T follicular helper cell (primary cell): ENCODE results near the gene OR6C3.
"Not testable (repeated sequence)": the region's sequence is repeated elsewhere in the genome, so short reads cannot be mapped to it uniquely, and the experiment has no call there.

Source experiments
- DNase-seq: peaks from one replicate; pipeline ENCODE4 v3.0.0-alpha.2; 2020; ENCODE audit warnings: low read depth
- total RNA-seq, 2 experiments: gene quantifications; one replicate each; lab custom pipeline; 2026; lab: John Stamatoyannopoulos, UW

OR6C3 gene
- 0 reads per million in 2 experiments for total RNA-seq

DNA sequence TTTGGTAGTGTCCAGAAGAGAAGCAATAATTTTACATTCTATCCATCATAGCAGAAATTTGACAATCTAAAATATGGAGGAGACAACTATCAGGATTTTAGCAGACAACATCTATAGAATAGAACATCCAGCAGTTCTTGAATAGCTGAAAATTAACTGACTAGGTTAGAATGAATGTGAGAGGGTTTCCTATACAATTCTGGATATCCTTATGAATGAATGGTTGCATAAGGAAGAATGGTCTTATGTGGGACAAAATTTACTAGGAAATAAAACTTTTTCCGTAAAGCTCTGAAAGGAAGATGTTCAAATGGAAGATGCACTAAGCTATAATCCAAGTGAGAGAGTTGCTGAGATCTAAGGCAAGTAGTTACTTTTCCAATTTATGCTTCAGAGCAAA, at the start of gene OR6C3:
Gene OR6C3 (plus strand): TSS at position 301 of the 400 bp plus-strand sequence. CDS start 955 bp downstream, outside the sequence.
- DNase-seq, result no peak

DNA sequence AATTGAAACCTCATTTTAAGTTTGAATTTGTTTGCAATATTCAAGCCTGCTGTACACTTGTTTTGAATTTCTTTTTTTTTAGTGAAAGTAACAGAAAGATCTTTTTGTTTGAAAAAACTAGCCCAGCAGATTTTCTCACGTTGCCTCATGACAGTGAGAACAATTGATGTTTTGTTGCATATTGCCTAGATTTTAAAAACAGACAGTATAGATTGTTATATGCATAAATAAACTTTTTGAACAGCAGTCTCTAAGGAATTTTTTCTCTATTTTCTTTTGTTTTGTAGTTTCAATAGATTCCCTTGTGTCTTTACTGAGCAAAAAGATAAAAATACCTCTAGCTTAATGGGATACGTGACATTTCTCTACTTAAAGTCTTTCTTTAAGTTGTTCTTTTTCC, 49.6 kb upstream of the OR6C3 start:
- DNase-seq, result no peak

DNA sequence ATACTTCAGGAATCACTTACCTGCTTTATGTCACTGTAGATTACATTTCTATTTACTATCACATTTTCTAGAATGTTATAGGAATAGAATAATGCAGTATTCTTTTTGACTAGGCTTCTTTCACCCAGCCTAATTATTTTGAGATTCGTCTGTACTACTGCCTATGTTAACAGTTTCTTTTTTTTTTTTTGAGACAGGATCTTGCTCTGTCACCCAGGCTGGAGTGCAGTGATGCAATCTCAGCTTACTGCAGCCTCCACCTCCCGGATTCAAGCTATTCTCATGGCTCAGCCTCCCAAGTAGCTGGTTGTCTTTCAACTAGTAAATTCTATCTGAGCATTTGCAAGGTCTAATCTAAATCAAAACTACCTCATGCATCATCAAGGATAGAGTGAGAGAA, 40.5 kb upstream of the OR6C3 start:
- no peak for DNase-seq

DNA sequence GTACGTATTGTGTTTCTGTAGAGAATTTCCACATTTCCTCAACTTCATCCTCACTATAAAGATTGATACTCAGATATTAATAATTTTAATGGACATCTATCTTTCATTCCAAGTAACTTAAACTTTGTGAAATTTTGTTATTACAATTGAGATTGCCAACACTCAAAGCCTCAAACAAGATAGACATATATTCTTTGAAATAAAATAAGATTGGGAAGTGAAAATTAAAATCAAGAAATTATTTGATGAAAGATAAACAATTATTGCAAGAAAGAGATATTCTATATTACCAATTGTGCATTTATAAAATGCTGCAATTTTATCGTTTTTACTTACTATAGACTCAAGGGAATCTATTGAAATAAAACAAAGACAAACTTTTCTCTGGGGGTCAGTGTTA, 34.1 kb upstream of the OR6C3 start, which contains the start of gene OR6C6:
Gene OR6C6 (minus strand): TSS at position 101 of the 400 bp plus-strand sequence. CDS start 1,337 bp downstream, outside the sequence.
- no peak for DNase-seq

DNA sequence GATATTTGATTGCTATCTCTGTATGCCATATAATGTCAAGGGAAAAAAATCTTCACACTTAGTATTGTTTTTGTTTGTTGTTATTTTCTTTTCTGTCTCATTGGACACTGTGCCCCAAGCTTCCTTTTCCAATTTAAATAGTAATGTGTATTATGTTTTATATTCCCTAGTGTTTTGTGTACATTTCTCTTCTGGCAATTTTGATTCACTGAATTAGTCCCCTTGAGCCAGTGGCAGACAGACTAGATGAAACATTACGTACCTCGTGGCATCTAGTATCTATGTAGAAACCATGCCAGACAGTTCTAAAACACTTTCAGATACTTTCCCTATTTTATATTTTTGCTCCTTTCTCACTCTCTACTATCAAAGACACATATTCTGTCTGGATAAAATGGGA, 16.5 kb upstream of the OR6C3 start, which contains the start of gene OR6C1:
Gene OR6C1 (plus strand): TSS at position 301 of the 400 bp plus-strand sequence. CDS start 6,257 bp downstream, outside the sequence.
- DNase-seq, result no peak

DNA sequence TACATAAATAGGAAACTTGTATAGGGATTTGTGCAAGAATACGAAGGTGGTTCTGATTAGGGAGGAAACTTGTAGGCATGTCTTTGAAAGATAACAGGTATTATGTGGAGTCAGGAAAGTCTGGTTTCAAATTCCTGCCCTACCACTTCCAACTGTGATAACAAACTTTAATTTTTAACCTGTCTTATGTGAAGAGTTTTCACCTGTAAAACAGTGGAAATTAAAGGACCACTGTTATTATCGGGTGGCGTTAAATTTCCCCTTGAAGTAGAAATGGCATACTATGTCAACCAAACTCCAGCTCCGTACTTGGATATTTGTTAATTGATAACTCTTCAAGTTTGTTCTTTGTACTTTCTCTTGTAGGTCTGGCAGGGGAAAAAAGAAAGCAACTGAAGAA, 10.3 kb upstream of the OR6C3 start:
- no peak for DNase-seq

DNA sequence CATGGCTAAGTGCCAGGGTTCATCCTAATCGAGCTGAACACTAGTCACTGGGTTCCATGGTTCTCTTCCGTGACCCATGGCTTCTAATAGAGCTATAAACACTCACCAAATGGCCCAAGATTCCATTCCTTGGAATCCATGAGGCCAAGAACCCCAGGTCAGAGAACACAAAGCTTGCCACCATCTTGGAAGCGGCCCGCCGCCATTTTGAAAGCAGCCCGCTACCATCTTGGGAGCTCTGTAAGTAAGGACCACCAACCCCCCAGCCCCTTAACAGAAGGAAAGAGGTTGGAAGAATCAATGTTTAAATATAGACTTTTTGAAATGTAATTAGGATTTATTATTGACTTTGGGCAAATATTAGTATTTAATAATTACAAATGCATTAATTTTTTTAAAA, 4.7 kb upstream of the OR6C3 start:
- not testable (repeated sequence) for DNase-seq

DNA sequence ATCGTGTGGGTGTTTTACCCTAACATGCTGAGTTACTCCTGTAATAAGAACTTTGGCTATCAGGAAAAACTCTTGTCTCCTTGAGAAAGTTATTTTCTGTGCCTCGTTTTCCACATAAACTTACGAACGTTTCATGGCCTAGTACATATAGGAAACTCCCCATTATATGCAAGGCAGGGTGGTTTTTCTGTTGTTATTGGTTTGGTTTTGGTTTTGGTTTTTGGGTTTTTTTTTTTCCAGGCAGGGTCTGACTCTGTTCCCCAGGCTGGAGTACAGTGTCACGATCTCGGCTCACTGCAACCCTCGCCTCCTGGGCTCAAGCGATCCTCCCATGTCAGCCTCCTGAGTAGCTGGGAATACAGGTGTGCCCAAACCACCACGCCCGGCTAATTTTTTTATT, 5.5 kb downstream of the OR6C3 start:
- DNase-seq, result no peak

DNA sequence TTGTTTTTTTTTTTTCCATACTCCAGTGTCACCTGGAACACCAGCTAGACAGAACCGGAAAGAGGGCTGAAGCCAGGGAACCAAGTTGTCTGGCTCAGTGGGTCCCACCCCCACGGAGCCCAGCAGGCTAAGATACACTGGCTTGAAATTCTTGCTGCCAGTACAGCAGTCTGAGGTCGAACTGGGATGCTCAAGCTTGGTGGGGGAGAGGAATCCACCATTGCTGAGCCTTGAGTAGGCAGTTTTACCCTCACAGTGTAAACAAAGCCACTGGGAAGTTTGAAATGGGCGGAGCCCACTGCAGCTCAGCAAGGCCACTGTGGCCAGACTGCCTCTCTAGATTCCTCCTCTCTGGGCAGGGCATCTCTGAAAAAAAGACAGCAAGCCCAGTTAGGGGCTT, 24.8 kb downstream of the OR6C3 start:
- DNase-seq, result not testable (repeated sequence)

DNA sequence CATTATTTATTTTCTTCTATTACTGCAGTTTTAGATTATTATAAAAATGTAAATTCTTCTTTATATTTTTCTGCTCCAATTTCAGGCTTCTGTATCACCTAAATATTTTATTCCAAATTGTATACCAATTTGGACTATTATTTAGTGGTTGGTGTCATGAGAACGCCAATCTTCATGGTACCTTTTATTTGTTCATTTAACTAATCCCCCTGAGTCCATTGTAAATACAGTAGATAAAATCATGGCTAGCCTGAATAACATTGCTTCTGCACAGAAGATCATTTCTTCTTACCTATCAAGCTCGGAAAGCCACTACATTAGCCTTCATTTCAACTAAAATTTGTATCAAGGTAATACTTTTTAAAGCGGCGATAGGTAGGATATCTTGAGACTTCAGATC, 32.1 kb downstream of the OR6C3 start, which contains the start of gene OR6C75:
Gene OR6C75 (plus strand): TSS at position 301 of the 400 bp plus-strand sequence. CDS start 2,136 bp downstream, outside the sequence.
- no peak for DNase-seq

DNA sequence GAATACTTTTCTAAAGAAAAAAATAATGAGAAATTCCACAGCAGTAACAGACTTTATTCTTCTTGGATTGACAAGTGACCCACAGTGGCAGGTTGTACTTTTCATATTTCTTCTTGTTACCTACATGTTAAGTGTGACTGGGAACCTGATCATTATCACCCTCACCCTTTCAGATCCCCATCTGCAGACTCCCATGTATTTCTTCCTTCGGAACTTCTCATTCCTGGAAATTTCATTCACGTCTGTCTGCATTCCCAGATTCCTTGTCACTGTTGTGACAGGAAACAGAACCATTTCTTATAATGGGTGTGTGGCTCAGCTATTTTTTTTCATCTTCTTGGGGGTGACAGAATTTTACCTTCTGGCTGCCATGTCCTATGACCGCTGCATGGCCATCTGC, 34.5 kb downstream of the OR6C3 start:
- no peak for DNase-seq

DNA sequence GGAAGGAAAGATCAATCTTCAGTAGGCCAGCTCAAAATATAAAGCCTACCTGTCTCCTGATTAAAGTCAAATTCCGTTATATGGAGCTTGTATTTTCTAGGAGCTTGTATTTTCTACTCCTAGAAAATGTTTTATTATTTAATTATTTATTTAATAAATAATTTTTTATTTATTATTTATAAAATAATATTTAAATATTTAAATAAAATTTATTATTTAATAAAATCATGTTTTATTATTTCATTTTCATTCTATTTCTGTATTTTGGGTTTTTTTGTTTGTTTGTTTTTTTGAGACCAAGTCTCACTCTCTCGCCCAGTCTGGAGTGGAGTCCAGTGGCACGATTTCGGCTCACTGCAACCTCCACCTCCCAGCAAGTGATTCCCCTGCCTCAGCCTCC, 42.0 kb downstream of the OR6C3 start:
- DNase-seq, result no peak
